Activated CD8-positive, alpha-beta T cell treated with anti-CD3 and anti-CD28 coated beads for 36 hours (primary cell): Measurements from ENCODE around the gene MUC4. TPM values are rescaled to one million over a fixed set of nuclear protein-coding genes. Genes with fewer than 3 reads are reported as not detected.

Source experiments
- ATAC-seq: fragments of 200-7000 bp; cut with Tn5 transposase; one replicate; pipeline ENCODE4 v1.10.0; 2021; ENCODE audit warnings: mild to moderate bottlenecking, moderate library complexity
- CTCF ChIA-PET: fragments of 350-600 bp; sonication (Branson Sonifier 250); formaldehyde crosslinking; loops from one replicate; lab custom pipeline; 2021; ENCODE audit warnings: antibody characterized with exemption; lab: Charles Lee
- POLR2A ChIA-PET: fragments of 350-600 bp; sonication (Branson Sonifier 250); formaldehyde crosslinking; loops from one replicate; lab custom pipeline; 2021; ENCODE audit warnings: antibody characterized with exemption; lab: Charles Lee
- DNase-seq: peaks from one replicate; pipeline ENCODE4 v3.0.0-alpha.2; 2020
- H3K27ac Mint-ChIP-seq: one replicate; pipeline ENCODE4 v1.8.0; 2021; ENCODE audit warnings: mild to moderate bottlenecking, mixed read lengths
- H3K27me3 Mint-ChIP-seq: one replicate; pipeline ENCODE4 v1.8.0; 2021; ENCODE audit warnings: mixed read lengths
- H3K36me3 Mint-ChIP-seq: one replicate; pipeline ENCODE4 v1.8.0; 2021; ENCODE audit warnings: low read depth, mixed read lengths
- H3K4me1 Mint-ChIP-seq: one replicate; pipeline ENCODE4 v1.8.0; 2021; ENCODE audit warnings: low read depth, mixed read lengths
- H3K4me3 Mint-ChIP-seq: one replicate; pipeline ENCODE4 v1.8.0; 2021; ENCODE audit warnings: mild to moderate bottlenecking, moderate library complexity, mixed read lengths
- H3K9me3 Mint-ChIP-seq: one replicate; pipeline ENCODE4 v1.8.0; 2021; ENCODE audit warnings: mixed read lengths
- intact Hi-C: fragments of 100-400 bp; cut with micrococcal nuclease; formaldehyde crosslinking; loops from one replicate; pipeline ENCODE4 v1.10.0; 2022
- total RNA-seq, 2 experiments: library from RNA; stranded (reverse); gene quantifications; one replicate each; pipeline ENCODE4 v1.2.3, GENCODE V29; 2021
- TF ChIP-seq, protein P1 (sequence below): fragments of 200-600 bp; IDR thresholded peaks from one replicate; pipeline ENCODE4 v1.8.0; 2022; ENCODE audit warnings: antibody characterized with exemption, mild to moderate bottlenecking

MUC4 gene
- total RNA-seq, 2 experiments from 2014 or later: 0.20 to 0.31 TPM

- intact Hi-C loops: no loop called here
- H3K36me3 Mint-ChIP-seq: no peaks in the 10 kb centered on the region
- CTCF ChIA-PET: no interaction called here
Measured at GRCh38 chr3:195754141-195754540, 57.6 kb downstream of the MUC4 start.

DNA sequence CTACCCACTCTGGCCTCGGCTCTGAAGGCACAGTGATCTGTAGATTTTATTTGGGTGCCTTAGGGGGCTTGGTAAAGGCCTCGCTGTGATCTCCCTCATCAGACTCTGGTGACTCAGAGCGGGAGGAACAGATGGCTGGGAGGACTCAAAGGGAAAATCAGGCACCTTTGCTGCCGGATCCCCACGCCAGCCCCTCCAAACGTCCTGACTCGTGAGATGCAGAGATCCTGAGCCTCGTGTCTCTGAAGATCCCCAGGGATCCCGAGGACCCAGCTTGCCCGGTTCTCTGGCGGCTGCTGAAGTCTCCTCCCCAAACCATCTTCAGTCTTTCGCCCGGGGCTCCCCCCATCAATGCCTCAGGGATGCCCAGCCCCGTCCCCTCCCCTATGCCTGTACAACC, 58.1 kb downstream of the MUC4 start:
- H3K9me3 Mint-ChIP-seq: no peaks in the 10 kb centered on the region
- no peaks in the 10 kb centered on the region for H3K36me3 Mint-ChIP-seq
- ChIA-PET CTCF (no interaction called here), POLR2A (no interaction called here)
- intact Hi-C loops: no loop called here
- H3K4me1 Mint-ChIP-seq: peaks cover 19% of the 10 kb centered on the region
- TF ChIP-seq, protein P1, sequence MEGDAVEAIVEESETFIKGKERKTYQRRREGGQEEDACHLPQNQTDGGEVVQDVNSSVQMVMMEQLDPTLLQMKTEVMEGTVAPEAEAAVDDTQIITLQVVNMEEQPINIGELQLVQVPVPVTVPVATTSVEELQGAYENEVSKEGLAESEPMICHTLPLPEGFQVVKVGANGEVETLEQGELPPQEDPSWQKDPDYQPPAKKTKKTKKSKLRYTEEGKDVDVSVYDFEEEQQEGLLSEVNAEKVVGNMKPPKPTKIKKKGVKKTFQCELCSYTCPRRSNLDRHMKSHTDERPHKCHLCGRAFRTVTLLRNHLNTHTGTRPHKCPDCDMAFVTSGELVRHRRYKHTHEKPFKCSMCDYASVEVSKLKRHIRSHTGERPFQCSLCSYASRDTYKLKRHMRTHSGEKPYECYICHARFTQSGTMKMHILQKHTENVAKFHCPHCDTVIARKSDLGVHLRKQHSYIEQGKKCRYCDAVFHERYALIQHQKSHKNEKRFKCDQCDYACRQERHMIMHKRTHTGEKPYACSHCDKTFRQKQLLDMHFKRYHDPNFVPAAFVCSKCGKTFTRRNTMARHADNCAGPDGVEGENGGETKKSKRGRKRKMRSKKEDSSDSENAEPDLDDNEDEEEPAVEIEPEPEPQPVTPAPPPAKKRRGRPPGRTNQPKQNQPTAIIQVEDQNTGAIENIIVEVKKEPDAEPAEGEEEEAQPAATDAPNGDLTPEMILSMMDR: no peak
- DNase-seq: no peak
- H3K27ac Mint-ChIP-seq: no peak overlapping the region
- peaks cover 5% of the 10 kb centered on the region for H3K27me3 Mint-ChIP-seq
- ATAC-seq: no peak
- no peak overlapping the region for H3K4me3 Mint-ChIP-seq

More at GRCh38 chr3:195754141-195754540, 57.6 kb downstream of the MUC4 start:
- Mint-ChIP-seq H3K4me3 (no peak overlapping the region), H3K27me3 (peaks cover 6% of the 10 kb centered on the region), H3K4me1 (peaks cover 13% of the 10 kb centered on the region), H3K9me3 (no peaks in the 10 kb centered on the region), H3K27ac (no peak overlapping the region)
- no peak for DNase-seq
- POLR2A ChIA-PET: no interaction called here
- TF ChIP-seq, protein P1: no peak
- no peak for ATAC-seq

- ChIA-PET CTCF (no interaction called here), POLR2A (no interaction called here)
- Mint-ChIP-seq H3K27me3 (peaks cover 2% of the 10 kb centered on the region), H3K27ac (no peak overlapping the region), H3K9me3 (no peaks in the 10 kb centered on the region), H3K36me3 (no peaks in the 10 kb centered on the region), H3K4me3 (no peak overlapping the region), H3K4me1 (peaks cover 20% of the 10 kb centered on the region)
- TF ChIP-seq, protein P1: no peak
- DNase-seq: no peak
- no peak for ATAC-seq
- intact Hi-C loops: no loop called here
Measured at GRCh38 chr3:195752546-195753331, 59.0 kb downstream of the MUC4 start.

DNA sequence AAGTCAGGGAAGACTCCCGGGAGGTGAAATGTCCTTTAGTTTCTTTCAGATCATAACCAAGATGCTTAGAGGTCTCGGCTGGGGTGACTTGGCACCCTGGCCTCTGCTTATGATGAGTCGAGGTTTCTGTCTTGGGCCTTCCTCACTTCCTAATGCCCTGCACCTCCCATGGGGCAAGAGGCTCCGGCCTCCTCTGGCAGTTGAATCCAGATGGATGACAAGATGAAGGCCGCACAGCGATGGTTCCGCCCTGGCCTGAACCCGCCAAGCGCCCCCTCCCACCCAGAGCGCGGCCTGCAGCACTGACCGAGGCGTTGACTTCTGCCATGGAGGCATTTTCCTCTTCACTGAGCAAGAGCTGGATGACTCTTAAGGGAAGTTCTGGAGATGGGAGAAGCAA, 59.7 kb downstream of the MUC4 start:
- POLR2A ChIA-PET: no interaction called here
- H3K36me3 Mint-ChIP-seq: no peaks in the 10 kb centered on the region
- peaks cover 20% of the 10 kb centered on the region for H3K4me1 Mint-ChIP-seq
- CTCF ChIA-PET: no interaction called here
- no peak overlapping the region for H3K4me3 Mint-ChIP-seq
- H3K27me3 Mint-ChIP-seq: no peaks in the 10 kb centered on the region
- no peak for DNase-seq
- TF ChIP-seq, protein P1: no peak
- intact Hi-C loops: no loop called here
- ATAC-seq: no peak
- H3K9me3 Mint-ChIP-seq: no peaks in the 10 kb centered on the region
- H3K27ac Mint-ChIP-seq: no peak overlapping the region

DNA sequence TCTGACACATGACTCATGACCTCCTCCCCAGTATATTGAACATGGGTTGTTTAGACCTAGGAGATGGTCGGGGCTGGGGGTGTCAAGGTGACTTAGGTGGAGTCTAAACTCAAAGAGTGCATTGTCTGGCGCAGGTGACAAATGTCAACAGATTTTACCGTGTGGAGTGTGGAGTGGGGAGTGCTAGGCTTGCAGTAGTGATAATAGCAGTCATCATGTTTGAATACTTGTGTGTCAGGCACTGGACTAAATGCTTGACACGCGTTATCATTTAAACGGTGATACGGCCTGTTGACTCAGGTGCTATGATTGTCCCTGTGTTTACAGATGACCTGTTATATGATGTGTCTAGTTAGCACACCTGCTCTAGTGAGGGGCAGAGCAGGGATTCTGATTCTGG, 60.2 kb downstream of the MUC4 start:
- no peak overlapping the region for H3K4me3 Mint-ChIP-seq
- no peaks in the 10 kb centered on the region for H3K36me3 Mint-ChIP-seq
- DNase-seq (no peak), ATAC-seq (no peak)
- H3K9me3 Mint-ChIP-seq: no peaks in the 10 kb centered on the region
- peaks cover 17% of the 10 kb centered on the region for H3K4me1 Mint-ChIP-seq
- intact Hi-C loops: no loop called here
- POLR2A ChIA-PET: no interaction called here
- CTCF ChIA-PET: no interaction called here
- no peaks in the 10 kb centered on the region for H3K27me3 Mint-ChIP-seq
- TF ChIP-seq, protein P1: no peak
- no peak overlapping the region for H3K27ac Mint-ChIP-seq
